Measurements from ENCODE around the gene PNPLA6.

The PNPLA6 gene

DNA sequence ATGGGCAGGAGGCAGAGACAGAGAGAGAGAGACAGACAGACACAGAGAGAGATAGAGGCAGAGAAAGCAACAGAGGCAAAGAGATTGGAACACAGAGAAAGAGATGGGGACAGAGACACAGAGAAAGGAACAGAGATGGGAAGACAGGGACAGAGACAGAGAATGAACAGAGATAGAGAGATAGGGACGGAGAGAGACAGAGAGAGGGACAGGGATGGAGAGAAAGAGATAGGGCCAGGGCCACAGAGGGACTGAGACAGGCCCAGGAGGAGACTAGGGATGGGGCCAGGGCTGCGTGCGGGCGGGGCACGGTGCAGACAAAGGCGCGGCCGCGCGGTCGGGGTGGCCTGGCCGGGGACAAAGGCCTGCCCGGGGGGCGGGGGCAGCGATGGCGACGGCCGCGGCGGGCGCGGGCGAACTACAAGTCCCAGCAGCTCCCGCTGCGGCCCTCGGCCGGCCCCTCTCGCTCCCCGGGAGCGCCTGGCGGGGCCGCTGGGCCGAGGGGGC is 19.8 kb upstream of the PNPLA6 start, which contains the start of gene ZNF358:
Gene ZNF358 (plus strand): TSS at position 459 of the 507 bp plus-strand sequence. CDS start 3,140 bp downstream, outside the sequence.
- DNase-seq (ENCODE audit: low spot score) = peak; percentile 98

DNA sequence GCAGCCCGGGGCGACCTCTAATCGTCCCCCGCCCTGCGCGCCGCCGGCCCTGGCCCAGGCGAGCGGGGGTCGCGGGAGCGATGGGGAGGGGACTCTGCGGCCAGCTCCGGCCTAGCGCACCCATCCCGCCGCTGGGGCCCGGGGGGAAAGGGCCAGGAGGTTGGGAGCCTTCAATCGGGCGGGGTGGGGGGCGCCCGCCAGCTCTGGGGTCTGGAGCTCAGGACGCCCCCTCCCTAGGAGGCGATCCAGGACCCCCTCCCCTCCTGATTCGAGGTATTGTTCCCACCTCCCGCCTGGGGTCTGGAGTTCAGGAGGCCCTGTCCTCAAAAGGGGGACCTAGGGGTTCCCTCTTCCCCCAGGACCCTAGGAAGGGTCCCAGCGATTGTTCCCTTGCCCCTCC is 19.2 kb upstream of the PNPLA6 start:
- peak; percentile 78 for DNase-seq (ENCODE audit: low spot score)

DNA sequence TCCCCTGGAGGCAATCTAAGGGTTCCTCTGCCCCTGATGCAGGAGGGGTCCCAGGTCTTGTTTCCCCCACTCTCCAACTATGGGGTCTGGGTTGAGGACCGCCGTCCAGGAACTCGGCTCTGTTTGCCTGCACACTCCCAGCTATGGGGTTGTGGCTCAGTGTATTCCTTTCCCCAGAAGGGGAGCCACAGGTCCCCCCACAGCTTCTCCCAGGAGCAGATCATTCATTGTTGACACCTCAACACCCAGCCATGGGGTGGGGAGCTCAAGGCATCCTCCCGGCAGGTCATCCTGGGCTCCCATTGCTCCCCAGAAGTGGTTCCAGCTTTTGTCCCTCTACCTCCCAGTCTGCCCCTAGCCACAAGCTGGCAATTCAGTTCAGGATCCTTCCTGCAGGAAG is 18.6 kb upstream of the PNPLA6 start:
- DNase-seq (ENCODE audit: low spot score) = no peak

DNA sequence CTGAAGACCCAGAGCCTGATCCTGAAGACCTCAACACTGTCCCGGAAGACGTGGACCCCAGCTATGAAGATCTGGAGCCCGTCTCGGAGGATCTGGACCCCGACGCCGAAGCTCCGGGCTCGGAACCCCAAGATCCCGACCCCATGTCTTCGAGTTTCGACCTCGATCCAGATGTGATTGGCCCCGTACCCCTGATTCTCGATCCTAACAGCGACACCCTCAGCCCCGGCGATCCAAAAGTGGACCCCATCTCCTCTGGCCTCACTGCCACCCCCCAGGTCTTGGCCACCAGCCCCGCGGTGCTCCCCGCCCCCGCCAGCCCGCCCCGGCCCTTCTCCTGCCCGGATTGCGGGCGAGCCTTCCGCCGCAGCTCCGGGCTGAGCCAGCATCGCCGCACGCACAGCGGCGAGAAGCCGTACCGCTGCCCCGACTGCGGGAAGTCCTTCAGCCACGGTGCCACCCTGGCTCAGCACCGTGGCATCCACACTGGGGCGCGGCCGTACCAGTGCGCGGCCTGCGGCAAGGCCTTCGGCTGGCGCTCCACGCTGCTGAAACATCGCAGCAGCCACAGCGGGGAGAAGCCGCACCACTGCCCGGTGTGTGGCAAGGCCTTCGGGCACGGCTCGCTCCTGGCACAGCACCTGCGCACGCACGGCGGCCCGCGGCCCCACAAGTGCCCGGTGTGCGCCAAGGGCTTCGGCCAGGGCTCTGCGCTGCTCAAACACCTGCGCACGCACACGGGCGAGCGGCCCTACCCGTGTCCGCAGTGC is 16.0 kb upstream of the PNPLA6 start:
- DNase-seq (ENCODE audit: low spot score) = no peak

DNA sequence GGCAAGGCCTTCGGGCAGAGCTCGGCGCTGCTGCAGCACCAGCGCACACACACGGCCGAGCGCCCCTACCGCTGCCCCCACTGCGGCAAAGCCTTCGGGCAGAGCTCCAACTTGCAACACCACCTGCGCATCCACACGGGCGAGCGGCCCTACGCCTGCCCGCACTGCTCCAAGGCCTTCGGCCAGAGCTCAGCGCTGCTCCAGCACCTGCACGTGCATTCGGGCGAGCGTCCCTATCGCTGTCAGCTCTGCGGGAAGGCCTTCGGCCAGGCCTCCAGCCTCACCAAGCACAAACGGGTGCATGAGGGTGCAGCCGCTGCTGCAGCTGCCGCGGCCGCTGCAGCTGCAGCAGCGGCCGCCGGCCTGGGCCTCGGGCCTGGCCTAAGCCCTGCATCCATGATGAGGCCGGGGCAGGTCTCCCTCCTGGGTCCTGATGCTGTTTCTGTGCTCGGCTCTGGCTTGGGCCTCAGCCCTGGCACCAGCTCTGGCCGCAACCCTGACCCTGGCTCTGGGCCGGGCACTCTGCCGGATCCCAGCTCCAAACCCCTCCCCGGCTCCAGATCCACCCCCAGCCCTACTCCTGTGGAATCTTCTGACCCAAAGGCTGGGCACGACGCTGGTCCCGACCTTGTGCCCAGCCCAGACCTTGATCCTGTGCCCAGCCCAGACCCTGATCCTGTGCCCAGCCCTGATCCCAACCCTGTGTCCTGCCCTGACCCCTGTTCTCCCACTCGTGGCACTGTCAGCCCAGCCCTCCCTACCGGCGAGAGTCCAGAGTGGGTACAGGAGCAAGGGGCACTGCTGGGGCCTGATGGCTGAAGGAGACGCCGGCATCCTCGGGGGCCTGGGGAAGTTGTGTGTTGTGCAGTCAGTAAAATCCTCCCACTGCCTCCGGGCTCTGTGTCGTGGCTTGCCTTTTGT is 15.1 kb upstream of the PNPLA6 start:
- no peak for DNase-seq (ENCODE audit: low spot score)

DNA sequence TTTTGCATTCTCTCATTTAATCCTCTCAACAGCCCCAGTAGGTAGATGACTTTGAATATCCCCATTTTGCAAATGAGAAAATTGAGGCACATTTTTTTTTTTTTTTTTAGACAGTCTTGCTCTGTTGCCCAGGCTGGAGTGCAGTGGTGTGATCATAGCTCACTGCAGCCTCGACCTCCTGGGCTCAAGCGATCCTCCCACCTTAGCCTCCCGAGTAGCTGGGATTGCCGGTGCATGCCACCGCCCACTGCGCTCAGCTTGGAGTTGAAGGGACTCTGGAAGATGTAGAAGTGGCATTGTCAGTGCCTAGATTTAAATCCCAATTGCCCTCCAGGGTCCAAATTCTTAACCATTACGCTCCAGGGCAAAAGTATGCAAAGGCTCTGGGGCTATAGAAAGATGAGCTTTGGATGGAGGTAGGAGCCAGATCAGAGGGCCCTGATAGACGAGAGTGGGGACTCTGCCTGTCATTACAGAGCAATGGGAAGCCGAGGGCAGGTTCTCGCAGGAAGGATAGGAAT is 13.9 kb upstream of the PNPLA6 start:
- no peak for DNase-seq (ENCODE audit: low spot score)

DNA sequence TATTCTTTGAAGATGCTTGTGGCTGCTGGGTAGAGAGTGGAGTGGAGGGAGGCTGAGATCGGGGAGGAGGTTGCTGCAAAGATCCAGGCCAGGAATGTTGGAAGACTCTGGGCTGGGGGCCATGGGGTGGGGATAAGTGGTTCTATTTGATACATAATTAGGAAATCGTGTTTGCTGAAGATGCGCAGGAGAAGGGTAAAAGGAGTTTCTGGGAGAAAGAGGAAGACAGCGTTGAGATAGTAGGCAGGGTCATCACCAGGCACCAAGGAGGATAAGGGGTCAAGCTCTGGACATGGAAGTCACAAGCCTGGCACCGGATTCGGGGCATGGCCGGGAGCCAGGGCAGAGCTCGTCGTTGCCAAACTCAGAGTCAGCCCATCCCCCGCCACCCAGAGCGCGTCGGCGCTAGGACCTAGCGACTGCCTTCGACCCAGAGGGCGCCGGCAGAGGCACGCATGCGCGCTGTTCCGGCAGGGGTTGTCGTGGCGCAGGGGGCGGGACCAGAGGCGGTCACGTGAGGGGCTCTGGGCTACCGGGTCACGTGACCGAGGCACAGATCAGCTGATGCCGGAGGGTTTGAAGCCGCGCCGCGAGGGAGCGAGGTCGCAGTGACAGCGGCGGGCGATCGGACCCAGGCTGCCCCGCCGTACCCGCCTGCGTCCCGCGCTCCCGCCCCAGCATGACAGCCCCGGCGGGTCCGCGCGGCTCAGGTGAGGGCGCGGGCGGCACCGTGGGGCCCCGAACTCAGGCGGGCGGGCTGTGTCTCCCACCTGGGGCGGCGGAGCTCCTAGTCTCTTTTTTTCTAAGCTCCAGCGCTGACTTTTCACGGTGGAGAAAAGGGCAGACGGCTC is 13.2 kb upstream of the PNPLA6 start, which contains the start of gene MCOLN1:
Gene MCOLN1 (plus strand): TSS at position 553 of the 851 bp plus-strand sequence. CDS start 127 bp downstream, at position 680.
- peak; percentile 100 for DNase-seq (ENCODE audit: low spot score)

DNA sequence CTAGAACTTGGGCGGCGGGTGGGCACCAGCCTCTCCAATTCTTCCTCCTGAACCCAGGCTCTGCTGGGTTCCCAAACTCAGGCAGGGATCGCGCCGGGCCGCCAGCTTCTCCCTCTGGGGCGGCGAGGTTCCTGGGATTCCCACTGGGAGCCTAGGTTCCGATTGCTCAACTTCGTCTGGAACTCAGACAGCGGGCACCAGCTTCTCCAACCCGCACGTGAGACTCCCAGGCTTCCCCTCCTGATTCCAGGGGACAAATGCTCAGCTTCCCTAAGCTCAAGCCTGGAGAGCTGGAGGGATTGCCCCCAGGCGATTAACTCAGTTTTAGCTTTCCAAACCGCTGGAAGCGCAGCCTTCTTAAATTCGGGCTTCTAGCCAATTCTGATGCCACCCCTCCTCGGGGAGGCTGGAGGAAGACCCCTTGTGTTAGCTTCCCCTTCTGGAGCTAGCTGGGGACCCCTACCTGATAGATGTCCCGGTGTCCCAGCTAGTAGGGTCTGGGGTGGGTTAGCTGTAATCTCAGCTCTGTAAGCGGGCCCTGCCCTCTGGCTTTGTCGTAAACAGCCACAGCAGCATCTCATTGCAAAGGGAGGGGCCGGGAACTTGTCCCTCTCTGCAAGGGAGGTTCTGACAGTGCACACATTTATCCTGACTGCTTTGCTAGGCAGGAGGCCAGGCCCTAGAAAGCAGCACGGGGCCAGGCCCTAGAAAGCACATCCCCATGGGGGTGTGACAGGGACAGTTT is 12.4 kb upstream of the PNPLA6 start:
- DNase-seq (ENCODE audit: low spot score) = peak; percentile 61

DNA sequence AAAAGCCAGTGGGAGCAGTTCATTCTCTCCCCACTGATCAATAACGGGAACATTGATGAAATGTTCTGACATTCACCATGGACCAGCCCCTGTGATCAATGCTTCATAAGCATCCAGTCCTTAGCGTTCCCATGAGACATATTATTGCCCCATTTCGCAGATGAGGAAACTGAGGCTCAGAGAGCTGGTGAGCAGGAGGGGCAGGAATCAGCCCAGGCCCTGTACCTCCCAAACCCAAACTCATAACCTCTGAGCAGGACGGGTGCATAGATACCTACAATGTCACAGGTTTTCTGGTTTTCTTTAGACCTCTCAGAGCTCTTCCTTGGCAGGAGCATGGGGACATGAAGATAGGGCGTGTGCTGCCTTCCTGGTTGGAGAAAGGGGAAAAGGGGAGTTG is 11.0 kb upstream of the PNPLA6 start:
- DNase-seq (ENCODE audit: low spot score) = no peak

DNA sequence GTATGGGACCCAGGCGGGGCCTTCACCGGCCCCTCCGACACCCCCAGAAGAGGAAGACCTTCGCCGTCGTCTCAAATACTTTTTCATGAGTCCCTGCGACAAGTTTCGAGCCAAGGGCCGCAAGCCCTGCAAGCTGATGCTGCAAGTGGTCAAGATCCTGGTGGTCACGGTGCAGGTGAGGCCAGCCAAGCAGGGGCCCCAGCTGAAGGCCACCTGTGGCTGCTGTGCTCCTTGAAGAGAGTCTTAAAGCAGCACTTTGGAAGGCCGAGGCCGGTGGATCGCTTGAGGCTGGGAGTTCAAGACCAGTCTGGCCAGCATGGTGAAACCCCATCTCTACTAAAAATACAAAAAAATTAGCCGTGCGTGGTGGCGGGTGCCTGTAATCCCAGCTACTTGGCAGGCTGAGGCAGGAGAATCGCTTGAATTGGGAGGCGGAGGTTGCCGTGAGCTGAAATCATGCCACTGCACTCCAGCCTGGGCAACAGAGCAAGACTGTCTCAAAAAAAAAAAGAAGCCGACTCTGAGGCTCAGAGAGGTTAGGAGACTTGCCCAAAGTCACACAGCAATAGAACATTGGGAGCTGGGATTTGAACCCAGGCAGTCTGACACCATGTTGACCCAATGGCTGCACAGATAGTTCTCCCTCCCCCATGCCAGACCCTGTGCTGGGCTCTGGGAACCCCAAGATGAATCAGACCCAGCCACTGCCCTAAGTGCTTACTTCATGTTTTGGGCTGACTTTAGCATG is 10.4 kb upstream of the PNPLA6 start:
- no peak for DNase-seq (ENCODE audit: low spot score)

DNA sequence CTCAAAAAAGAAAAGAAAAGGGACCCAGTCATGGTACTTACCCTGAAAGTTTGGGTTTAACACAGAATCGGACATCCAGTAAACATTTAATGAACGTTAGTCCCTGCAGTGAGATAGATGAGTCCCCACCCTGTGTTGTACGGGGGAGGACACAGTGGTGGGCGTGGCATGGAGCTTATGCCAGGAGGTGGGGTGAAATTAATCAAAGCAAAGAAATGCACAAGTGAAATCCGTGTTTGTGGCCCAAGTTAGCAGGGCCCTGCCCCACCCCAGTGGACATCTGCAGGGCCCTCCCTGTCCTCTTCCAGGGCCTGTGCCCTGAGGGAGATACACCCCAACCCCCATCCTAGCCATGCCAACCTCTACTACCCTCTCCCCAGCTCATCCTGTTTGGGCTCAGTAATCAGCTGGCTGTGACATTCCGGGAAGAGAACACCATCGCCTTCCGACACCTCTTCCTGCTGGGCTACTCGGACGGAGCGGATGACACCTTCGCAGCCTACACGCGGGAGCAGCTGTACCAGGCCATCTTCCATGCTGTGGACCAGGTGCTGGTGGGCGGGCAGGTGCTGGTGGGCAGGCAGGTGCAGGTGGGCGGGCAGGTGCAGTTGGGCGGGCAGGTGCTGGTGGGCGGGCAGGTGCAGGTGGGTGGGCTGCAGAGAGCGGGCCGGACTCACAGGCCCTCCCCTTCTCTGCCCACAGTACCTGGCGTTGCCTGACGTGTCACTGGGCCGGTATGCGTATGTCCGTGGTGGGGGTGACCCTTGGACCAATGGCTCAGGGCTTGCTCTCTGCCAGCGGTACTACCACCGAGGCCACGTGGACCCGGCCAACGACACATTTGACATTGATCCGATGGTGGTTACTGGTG is 9.2 kb upstream of the PNPLA6 start:
- DNase-seq (ENCODE audit: low spot score) = no peak

DNA sequence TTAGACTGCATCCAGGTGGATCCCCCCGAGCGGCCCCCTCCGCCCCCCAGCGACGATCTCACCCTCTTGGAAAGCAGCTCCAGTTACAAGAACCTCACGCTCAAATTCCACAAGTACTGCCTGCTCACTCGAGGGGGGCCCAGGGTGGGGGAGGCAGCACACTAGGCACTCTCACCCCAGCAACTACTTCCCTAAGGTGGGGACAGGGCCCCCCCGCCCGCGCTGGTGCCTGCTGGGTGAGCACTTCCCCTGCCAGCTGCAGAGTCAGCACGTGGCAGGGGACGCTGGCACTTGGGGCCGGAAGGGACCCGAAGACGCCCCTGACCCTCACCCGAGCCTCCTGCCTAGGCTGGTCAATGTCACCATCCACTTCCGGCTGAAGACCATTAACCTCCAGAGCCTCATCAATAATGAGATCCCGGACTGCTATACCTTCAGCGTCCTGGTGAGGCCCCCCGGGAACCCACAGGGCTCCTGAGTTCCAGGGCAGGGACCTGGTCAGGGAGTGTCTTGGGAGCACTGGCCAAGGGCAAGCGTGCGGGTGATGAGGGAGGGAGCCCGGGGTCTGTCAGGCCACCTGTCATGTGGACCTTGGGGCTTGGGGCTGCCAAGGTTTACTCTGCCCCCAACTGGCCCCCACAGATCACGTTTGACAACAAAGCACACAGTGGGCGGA is 7.9 kb upstream of the PNPLA6 start:
- no peak for DNase-seq (ENCODE audit: low spot score)

DNA sequence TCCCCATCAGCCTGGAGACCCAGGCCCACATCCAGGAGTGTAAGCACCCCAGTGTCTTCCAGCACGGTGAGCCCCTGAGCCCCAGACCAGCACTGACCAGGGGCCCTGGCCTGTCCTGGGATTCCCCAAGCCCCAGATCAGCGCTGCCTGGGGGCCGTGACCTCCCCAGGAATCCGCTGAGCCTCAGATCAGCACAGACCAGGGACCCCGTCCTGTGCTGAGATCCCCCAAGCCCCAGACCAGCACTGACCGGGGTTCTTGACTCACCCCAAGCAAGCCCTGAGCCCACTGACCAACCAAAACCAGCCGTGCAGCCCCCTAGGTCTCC is 7.4 kb upstream of the PNPLA6 start:
- no peak for DNase-seq (ENCODE audit: low spot score)

DNA sequence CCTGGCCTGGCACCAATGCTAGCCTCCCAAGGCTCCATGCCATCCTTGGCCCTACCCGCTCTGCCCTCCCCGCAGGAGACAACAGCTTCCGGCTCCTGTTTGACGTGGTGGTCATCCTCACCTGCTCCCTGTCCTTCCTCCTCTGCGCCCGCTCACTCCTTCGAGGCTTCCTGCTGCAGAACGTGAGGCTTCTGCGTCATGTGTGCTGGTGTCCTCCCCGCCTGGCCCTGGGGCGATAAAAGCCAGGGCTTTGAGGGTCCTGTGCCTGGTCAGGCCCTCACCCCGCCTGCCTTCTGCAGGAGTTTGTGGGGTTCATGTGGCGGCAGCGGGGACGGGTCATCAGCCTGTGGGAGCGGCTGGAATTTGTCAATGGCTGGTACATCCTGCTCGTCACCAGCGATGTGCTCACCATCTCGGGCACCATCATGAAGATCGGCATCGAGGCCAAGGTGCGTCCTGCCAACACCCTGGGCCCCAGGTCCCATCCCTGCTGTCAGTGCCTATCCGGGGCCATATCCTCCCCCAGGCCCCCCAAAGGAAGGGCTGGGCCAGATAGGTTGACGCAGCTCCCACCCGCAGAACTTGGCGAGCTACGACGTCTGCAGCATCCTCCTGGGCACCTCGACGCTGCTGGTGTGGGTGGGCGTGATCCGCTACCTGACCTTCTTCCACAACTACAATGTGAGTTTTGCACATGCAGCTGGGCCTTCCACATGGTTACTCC is 6.8 kb upstream of the PNPLA6 start:
- DNase-seq (ENCODE audit: low spot score) = no peak

DNA sequence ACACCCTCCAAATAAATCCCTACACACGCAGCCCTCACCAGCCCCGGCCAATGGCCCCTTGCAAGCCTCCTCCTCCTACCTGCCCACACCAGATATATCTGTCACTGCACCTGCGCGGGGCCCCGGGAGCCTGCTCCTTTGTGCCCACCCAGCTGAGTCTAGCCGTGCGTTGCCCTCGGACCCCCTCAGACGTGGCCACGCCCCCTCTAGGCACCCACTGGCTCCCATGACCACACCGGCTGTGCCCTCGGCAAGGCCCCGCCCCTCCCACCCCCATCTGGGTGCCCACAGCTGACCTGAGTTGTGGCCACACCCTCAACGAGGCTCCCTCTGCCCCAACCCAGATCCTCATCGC is 6.3 kb upstream of the PNPLA6 start:
- DNase-seq (ENCODE audit: low spot score) = no peak

DNA sequence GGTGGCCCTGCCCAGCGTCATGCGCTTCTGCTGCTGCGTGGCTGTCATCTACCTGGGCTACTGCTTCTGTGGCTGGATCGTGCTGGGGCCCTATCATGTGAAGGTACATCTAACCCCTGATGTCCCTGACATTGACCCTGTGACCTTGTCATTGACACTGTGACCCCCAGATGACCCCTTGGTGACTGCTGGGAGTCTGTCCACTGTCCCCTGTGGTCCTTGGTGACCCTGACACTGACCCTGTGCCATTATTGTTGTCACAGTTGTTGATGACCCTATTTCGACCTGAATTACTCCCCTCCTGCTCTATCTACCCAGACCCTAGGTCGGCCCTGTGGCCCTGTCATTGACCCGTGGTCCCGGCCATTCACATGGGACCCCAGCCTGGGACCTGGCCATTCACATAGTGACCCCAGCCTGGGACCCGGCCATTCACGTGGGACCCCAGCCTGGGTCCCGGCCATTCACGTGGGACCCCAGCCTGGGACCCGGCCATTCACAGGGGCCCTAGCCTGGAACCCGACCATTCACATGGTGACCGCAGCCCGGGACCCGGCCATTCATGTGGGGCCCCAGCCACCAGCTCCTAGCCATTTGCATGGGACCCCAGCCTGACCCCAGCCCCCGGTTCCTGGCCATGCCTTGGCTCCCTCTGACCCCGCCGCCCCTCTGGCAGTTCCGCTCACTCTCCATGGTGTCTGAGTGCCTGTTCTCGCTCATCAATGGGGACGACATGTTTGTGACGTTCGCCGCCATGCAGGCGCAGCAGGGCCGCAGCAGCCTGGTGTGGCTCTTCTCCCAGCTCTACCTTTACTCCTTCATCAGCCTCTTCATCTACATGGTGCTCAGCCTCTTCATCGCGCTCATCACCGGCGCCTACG is 5.7 kb upstream of the PNPLA6 start:
- DNase-seq (ENCODE audit: low spot score) = no peak

DNA sequence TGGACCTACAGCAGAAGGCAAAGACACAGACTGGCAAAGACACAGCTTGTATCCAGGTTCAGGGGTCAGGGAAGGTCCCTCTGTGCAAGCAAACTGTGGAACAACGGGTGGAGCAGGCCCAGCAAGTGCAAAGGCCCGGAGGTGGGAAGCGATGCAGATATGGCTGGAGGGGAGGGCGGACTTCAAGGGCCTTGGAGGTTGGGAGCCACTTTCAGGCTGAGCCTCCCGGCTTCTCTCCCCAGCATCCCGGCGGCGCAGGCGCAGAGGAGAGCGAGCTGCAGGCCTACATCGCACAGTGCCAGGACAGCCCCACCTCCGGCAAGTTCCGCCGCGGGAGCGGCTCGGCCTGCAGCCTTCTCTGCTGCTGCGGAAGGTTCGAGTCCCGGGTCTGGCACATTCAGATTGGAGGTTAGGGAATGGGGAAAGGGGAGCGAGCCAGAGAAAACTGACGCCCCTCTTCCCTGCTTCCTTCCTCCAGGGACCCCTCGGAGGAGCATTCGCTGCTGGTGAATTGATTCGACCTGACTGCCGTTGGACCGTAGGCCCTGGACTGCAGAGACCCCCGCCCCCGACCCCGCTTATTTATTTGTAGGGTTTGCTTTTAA is 2.1 kb upstream of the PNPLA6 start:
- DNase-seq (ENCODE audit: low spot score) = no peak
